HG03097 (cell line): Measurements from ENCODE around the gene USB1.
"Not testable (repeated sequence)": the region's sequence is repeated elsewhere in the genome, so short reads cannot be mapped to it uniquely, and the experiment has no call there.

Source experiments
- ATAC-seq: cut with Tn5 transposase; IDR thresholded peaks from one replicate; pipeline ENCODE4 v1.9.1; 2021; ENCODE audit not compliant: unreplicated experiment, low FRiP score

USB1 gene

GRCh38 chr16:57993897-57994296 lies 7.3 kb upstream of the USB1 start:
- no peak for ATAC-seq

GRCh38 chr16:57994361-57994760 lies 6.8 kb upstream of the USB1 start:
- no peak for ATAC-seq

- peak; percentile 46 for ATAC-seq
Observed at GRCh38 chr16:57994778-57995177, 6.4 kb upstream of the USB1 start.

- no peak for ATAC-seq
Observed at GRCh38 chr16:57995721-57996405, 5.3 kb upstream of the USB1 start.

- ATAC-seq, result no peak
Observed at GRCh38 chr16:57996406-57997175, 4.6 kb upstream of the USB1 start.

- no peak for ATAC-seq
Observed at GRCh38 chr16:57997176-57997527, 4.1 kb upstream of the USB1 start.

GRCh38 chr16:57997528-57998265 lies 3.5 kb upstream of the USB1 start:
- ATAC-seq, result no peak

GRCh38 chr16:57998486-57998885 lies 2.7 kb upstream of the USB1 start:
- ATAC-seq, result no peak

- no peak for ATAC-seq
Observed at GRCh38 chr16:57998992-57999365, 2.2 kb upstream of the USB1 start.

- ATAC-seq, result no peak
Observed at GRCh38 chr16:57999366-57999970, 1.7 kb upstream of the USB1 start.

- peak; percentile 18 for ATAC-seq
Observed at GRCh38 chr16:57999971-58000705, 1.1 kb upstream of the USB1 start, which contains the start of gene ZNF319. Gene ZNF319, minus strand, starts transcription at chr16:58000672. Its CDS starts 2,407 bp downstream, at chr16:57998265.

GRCh38 chr16:58001781-58002415 lies 691 bp downstream of the USB1 start:
- ATAC-seq, result no peak

- ATAC-seq, result no peak
Observed at GRCh38 chr16:58002416-58002800, 1.2 kb downstream of the USB1 start.

GRCh38 chr16:58002936-58003335 lies 1.7 kb downstream of the USB1 start:
- ATAC-seq, result no peak

GRCh38 chr16:58004736-58005135 lies 3.5 kb downstream of the USB1 start:
- ATAC-seq, result not testable (repeated sequence)

- no peak for ATAC-seq
Observed at GRCh38 chr16:58009856-58010416, 8.7 kb downstream of the USB1 start.

- ATAC-seq, result no peak
Observed at GRCh38 chr16:58010886-58011285, 9.7 kb downstream of the USB1 start.

- ATAC-seq, result no peak
Observed at GRCh38 chr16:58011652-58012051, 10.4 kb downstream of the USB1 start.

GRCh38 chr16:58012481-58012880 lies 11.3 kb downstream of the USB1 start:
- ATAC-seq, result no peak
